Retinal pigment epithelial cell (primary cell): ENCODE data around the gene KLHL7.

Experiments
- DNase-seq: peaks from one replicate; pipeline ENCODE4 v3.0.0-alpha.2; 2010; ENCODE audit warnings: low read depth
- H3K4me3 ChIP-seq: 2 replicates; pipeline ENCODE4 v1.5.1; 2011; ENCODE audit warnings: mild to moderate bottlenecking, low read length, control low read depth, moderate library complexity
- TF ChIP-seq, protein P1 (sequence below): conservative IDR thresholded peaks from 2 replicates; pipeline ENCODE4 v1.5.1; 2011; ENCODE audit warnings: low read depth, low read length, control low read depth, inconsistent platforms

The KLHL7 gene

DNA sequence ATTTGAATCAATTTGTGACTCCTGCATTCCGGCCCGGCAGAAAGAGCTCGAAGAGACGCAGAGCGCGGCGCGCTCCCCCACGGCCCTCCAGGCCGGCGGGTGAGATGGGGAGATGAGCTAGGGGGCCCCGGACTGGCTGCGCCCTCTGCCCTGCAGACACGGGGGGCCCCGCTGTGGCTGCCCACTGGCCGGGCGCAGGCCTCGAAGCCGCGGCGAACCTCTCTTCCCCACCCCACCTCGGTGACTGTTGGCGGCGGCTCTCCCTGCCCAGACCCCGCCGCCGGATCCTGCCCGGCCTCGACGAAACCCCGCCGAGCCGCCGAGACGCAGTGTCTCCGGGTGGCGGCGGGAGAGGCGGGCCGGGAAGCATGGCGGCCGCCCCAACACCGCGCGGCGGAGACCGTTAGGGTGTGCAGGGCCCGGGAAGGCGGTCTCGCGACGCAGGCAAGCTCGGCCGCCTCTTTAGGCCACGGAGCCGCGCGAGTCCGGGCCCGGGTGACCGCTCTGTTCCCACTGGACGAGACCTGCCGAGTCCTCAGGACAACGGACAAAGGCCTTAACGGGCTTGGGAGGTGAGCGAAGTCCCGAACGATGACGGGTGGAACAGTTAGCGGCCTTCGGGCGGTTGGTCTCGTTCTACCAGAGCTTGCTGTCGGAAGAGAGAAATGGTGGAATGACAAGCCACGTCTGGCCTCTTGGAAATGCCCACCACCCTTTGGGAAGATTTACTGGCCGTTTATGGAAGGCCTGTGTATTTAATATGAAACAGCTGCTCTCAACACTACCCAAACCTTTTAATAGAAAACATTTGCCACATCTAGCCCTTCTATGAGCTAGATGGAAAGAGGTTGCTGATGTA lies 100.6 kb downstream of the KLHL7 start:
- peak overlapping the region; percentile 28 for H3K4me3 ChIP-seq
- TF ChIP-seq, protein P1, sequence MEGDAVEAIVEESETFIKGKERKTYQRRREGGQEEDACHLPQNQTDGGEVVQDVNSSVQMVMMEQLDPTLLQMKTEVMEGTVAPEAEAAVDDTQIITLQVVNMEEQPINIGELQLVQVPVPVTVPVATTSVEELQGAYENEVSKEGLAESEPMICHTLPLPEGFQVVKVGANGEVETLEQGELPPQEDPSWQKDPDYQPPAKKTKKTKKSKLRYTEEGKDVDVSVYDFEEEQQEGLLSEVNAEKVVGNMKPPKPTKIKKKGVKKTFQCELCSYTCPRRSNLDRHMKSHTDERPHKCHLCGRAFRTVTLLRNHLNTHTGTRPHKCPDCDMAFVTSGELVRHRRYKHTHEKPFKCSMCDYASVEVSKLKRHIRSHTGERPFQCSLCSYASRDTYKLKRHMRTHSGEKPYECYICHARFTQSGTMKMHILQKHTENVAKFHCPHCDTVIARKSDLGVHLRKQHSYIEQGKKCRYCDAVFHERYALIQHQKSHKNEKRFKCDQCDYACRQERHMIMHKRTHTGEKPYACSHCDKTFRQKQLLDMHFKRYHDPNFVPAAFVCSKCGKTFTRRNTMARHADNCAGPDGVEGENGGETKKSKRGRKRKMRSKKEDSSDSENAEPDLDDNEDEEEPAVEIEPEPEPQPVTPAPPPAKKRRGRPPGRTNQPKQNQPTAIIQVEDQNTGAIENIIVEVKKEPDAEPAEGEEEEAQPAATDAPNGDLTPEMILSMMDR = no peak
- DNase-seq = no peak

DNA sequence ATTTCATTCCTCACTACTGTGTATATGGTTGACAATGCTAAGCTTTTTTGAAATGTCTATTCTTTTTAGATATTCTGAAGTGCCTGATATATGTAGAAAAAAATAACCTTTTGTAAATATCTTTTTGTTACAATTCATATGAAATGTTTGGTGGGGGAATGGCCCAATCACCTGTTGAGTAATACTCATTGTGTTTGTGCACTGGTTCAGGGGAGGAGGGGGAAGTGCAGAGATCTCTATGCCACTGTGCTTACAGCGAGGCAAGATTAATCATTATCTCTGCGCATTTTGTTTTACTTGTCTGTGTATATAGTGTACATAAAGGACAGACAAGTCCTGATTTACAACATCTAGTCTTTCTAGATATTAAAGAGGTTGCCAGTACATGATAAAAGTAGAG lies 101.4 kb downstream of the KLHL7 start:
- no peak overlapping the region for H3K4me3 ChIP-seq
- DNase-seq = no peak
- TF ChIP-seq, protein P1 = no peak

- TF ChIP-seq, protein P1 = no peak
- H3K4me3 ChIP-seq = no peak overlapping the region
- no peak for DNase-seq
These were observed 102.3 kb downstream of the KLHL7 start for GRCh38 chr7:23207884-23208283.

GRCh38 chr7:23208316-23208715 lies 102.7 kb downstream of the KLHL7 start:
- no peak for DNase-seq
- no peak overlapping the region for H3K4me3 ChIP-seq
- TF ChIP-seq, protein P1 = no peak

DNA sequence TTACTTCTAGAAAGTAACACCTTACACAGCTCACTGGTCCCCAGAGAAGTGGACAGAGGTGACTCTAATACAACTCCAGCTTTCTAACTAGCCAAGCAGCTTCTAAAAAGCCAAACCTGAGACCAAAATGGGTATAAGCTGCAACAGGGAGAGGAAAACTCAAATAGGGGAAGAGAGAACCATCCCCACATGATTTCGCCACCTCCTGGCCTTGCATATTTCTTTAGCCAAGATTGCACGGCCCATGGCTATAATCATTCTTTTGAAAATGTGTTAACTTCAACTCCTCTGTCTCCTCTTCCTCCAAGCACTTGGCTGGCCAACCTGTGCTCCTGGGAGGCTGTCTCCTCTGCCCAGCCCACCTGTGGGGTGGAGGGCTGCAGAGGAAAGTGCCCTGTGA lies 104.9 kb downstream of the KLHL7 start:
- TF ChIP-seq, protein P1 = no peak
- no peak for DNase-seq
- H3K4me3 ChIP-seq = no peak overlapping the region

DNA sequence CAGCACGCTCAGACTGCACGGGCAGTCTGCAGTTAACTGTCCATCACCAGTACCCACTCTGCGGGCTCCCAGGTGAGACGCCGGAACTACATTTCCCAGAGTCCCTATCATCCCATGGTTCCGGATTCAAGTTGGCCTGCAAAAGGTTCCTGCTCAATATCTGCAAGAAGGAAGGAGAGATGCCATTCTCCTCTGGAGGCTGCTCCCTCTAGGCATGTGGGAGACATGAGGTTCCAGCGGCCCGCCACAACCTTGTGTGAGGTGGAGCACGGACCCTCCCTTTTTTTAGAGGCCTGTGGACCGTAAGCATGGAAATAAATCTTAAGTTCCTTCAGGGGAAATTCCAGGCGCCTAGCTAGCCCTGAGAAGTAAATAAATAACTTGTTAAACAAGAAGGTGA lies 106.0 kb downstream of the KLHL7 start:
- DNase-seq = no peak
- TF ChIP-seq, protein P1 = no peak
- H3K4me3 ChIP-seq = no peak overlapping the region

DNA sequence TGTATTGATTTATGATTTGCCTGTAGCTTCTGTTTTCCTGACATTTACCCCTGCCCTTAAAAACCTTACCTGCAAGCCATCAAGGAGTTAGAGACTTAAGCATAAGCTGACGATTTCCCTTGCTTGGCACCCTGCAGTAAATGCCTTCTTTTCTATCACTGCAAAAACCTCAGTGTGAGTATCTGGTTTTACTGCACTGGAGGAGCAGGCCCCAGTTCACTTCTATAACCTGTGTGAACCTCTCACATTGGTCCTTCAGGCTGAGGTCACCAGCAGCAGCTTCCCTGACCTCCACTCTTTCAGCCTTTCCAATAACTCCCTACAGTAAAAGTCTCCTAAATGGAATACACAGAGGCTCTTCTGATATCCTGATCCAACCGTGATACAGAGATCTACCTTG lies 106.8 kb downstream of the KLHL7 start:
- TF ChIP-seq, protein P1 = no peak
- H3K4me3 ChIP-seq = no peak overlapping the region
- no peak for DNase-seq
